ENCODE measurements around the gene ADO. TPM values are rescaled to one million over a fixed set of nuclear protein-coding genes. Genes with fewer than 3 reads are reported as not detected.

The ADO gene
- total and polyA plus RNA-seq, 2 donors (not counting 3 experiments of a cell fraction or from before 2014, with no cell fraction given): 6.5 to 14.5 TPM

DNA sequence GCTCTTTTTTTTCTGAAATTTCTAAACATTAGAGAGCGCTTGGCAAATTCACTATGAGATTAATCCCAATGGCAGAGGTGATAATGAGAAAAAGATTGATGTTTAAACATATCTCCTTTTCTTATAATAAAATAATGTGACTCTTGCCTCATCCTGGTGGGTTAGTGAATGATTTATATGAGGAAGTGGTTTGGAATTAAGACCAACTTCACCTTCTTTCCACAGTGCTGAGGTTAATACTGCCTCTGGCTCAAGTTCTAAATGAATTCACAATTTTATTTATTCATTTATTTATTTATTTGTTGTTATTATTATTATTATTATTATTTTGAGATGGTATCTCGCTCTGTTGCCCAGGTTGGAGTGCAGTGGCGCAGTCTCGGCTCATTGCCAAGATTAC, 40.5 kb upstream of the ADO start:
- DNase-seq (ENCODE audit: low read depth, low spot score) (no peak), FAIRE-seq (no peak)
- dilution Hi-C loops (cut with MboI; ENCODE audit: extremely low pct_ligation_motif_present, low sequenced_read_pairs) (no loop called here), intact Hi-C loops (cut with micrococcal nuclease) (no loop called here)
- peaks cover 17% of the 10 kb centered on the region for H3K4me1 ChIP-seq (ENCODE audit: control insufficient read depth, extremely low read depth, insufficient read depth, low read length)
- ChIA-PET POLR2A (interaction anchor here (0.9 kb wide), 1 partner anchor 54 kb away, joined by 4 read pairs; no protein-coding TSS in a partner anchor), CTCF (no interaction called here)
- no peaks in the 10 kb centered on the region for H3K27me3 ChIP-seq (ENCODE audit: control insufficient read depth in 2 of 2, insufficient read depth in 2 of 2, low read length in 2 of 2)
- H4K20me1 ChIP-seq (replicated peaks; ENCODE audit: control insufficient read depth, extremely low read depth, insufficient read depth, low read length): no peaks in the 10 kb centered on the region
- no peaks in the 10 kb centered on the region for H3K36me3 ChIP-seq (ENCODE audit: control insufficient read depth in 2 of 2, extremely low read depth in 1 of 2, insufficient read depth in 2 of 2, low read length in 2 of 2)
- no TSS peak for BruUV-seq (replicated peaks)
- H2AFZ ChIP-seq (ENCODE audit: low read depth, low read length): no peak overlapping the region
- H3K79me2 ChIP-seq (ENCODE audit: control insufficient read depth, insufficient read depth, low read length): no peaks in the 10 kb centered on the region
- no peak overlapping the region for H3K27ac ChIP-seq (ENCODE audit: insufficient read depth, low read depth, low read length)
- no peaks in the 10 kb centered on the region for H3K9me1 ChIP-seq (replicated peaks; ENCODE audit: control insufficient read depth, extremely low read depth, insufficient read depth, low read length)
- no peak overlapping the region for H3K9ac ChIP-seq (replicated peaks; ENCODE audit: extremely low read depth, insufficient read depth, low read length)
- H3K4me3 ChIP-seq (replicated peaks in 1 of 3; ENCODE audit: insufficient read depth in 1 of 3, low read depth in 1 of 3, low read length in 3 of 3): no peak overlapping the region
- no peaks in the 10 kb centered on the region for H3K9me3 ChIP-seq (replicated peaks; ENCODE audit: control insufficient read depth, insufficient read depth, low read length)
- TF ChIP-seq GATA2 (IDR thresholded peaks at IDR 0.05; ENCODE audit: insufficient read depth, insufficient read length, low read depth, low read length) (no peak), EZH2 (IDR thresholded peaks at IDR 0.05; ENCODE audit: borderline replicate concordance, low read depth, low read length, severe bottlenecking) (no peak), FOS (IDR thresholded peaks at IDR 0.05; ENCODE audit: borderline replicate concordance, insufficient read depth, low read length) (no peak), POLR2AphosphoS5 (IDR thresholded peaks at IDR 0.05; ENCODE audit: insufficient read depth, low read depth, low read length) (no peak), CTCF (IDR thresholded peaks at IDR 0.05; ENCODE audit: extremely low read depth in 1 of 2, insufficient read depth in 1 of 2, low read depth in 1 of 2, low read length in 2 of 2) (no peak), JUN (IDR thresholded peaks at IDR 0.05; ENCODE audit: borderline replicate concordance, insufficient read depth, insufficient read length, low read depth) (no peak), MYC (IDR thresholded peaks at IDR 0.05; ENCODE audit: low read depth, low read length) (no peak), POLR2A (IDR thresholded peaks at IDR 0.05; ENCODE audit: low read depth, low read length) (no peak)
- TF ChIP-seq, protein P1, sequence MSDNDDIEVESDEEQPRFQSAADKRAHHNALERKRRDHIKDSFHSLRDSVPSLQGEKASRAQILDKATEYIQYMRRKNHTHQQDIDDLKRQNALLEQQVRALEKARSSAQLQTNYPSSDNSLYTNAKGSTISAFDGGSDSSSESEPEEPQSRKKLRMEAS (IDR thresholded peaks at IDR 0.05; ENCODE audit: insufficient read depth, insufficient read length): no peak
- H3K4me2 ChIP-seq (ENCODE audit: insufficient read depth, low read length): no peak overlapping the region
